Ishikawa (cell line): ENCODE data around the gene UBL7.

ENCODE experiments used
- EGR1 ChIP-seq: IDR thresholded peaks from 2 replicates; pipeline ENCODE4 v1.6.1; 2012
- EP300 ChIP-seq: IDR thresholded peaks from 2 replicates; pipeline ENCODE4 v1.6.1; 2012; ENCODE audit warnings: borderline replicate concordance
- FOXM1 ChIP-seq: IDR thresholded peaks from 2 replicates; pipeline ENCODE4 v1.6.1; 2012; ENCODE audit warnings: low read depth, borderline replicate concordance
- RAD21 ChIP-seq: IDR thresholded peaks from 2 replicates; pipeline ENCODE4 v1.6.1; 2012; ENCODE audit warnings: low read depth
- REST ChIP-seq: IDR thresholded peaks from 2 replicates; pipeline ENCODE4 v1.6.1; 2012; ENCODE audit warnings: low read depth, mild to moderate bottlenecking
- TAF1 ChIP-seq: IDR thresholded peaks from 2 replicates; pipeline ENCODE4 v1.6.1; 2012; ENCODE audit warnings: low read depth, mild to moderate bottlenecking
- TEAD4 ChIP-seq: IDR thresholded peaks from 2 replicates; pipeline ENCODE4 v1.6.1; 2012
- YY1 ChIP-seq: IDR thresholded peaks from 2 replicates; pipeline ENCODE4 v1.6.1; 2012; ENCODE audit warnings: low read depth
- ZBTB7A ChIP-seq: IDR thresholded peaks from 2 replicates; pipeline ENCODE4 v1.6.1; 2012; ENCODE audit warnings: low read depth
- TF ChIP-seq, protein P1 (sequence below): IDR thresholded peaks from 2 replicates; pipeline ENCODE4 v1.6.1; 2012

GRCh38 chr15:74451861-74452835 lies 8.8 kb downstream of the UBL7 start:
- TF ChIP-seq TAF1 (no peak), TEAD4 (no peak), RAD21 (no peak), REST (no peak), FOXM1 (no peak), EGR1 (no peak), YY1 (no peak), ZBTB7A (no peak), EP300 (no peak)
- TF ChIP-seq, protein P1, sequence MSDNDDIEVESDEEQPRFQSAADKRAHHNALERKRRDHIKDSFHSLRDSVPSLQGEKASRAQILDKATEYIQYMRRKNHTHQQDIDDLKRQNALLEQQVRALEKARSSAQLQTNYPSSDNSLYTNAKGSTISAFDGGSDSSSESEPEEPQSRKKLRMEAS: no peak
